ENCODE measurements around the gene IL17REL. TPM values are rescaled to one million over a fixed set of nuclear protein-coding genes. Genes with fewer than 3 reads are reported as not detected.
A peak's percentile ranks its signal among the peaks of the same experiment; 100 is the strongest.
"Not testable (repeated sequence)": the region's sequence is repeated elsewhere in the genome, so short reads cannot be mapped to it uniquely, and the experiment has no call there.

Gene IL17REL
- total RNA-seq, 1 experiment from 2014 or later, result not detected

- Histone ChIP-seq H3K36me3 (no peaks in the 10 kb centered on the region), H3K27ac (no peak overlapping the region; the same call in 1 of the 2 replicates), H3K4me1 (peaks cover 81% of the 10 kb centered on the region), H3K27me3 (no peaks in the 10 kb centered on the region), H3K4me3 (no peak overlapping the region), H3K9me3 (replicated peaks) (no peaks in the 10 kb centered on the region)
- DNase-seq, result no peak
Observed at GRCh38 chr22:49951678-49951985, 60.9 kb downstream of the IL17REL start.

DNA sequence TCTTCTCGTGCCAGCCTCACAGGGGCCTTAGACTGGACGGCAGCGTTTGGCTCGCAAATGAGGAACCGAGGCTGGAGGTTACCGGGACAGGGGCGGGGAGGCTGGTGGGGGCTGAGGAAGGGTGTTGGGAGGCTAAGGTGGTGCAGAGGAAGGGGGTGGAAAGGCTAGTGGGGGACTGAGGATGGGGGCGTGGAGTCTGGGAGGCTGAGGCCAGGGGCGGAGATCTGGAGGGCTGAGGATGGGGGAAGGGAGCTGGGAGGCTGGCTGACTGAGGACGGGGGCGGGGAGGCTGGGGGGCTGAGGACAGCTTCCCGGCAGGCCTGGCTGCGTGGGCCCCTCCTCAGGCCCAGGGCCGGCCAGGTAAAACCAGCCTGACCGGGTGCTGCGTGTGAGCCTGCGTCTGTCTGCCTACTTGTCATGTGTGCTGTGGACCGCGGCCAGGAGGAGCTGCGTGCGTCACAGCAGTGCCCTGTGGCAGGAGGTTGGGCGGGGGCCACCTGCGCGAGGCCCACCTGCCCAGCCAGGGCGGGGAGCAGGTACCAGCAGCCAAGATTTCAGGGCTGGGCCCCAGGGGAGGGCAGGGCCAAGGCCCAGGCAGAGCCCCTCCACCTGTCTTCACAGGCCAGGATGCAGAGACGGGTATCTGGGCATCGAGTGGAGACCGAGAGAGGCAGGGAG, 61.4 kb downstream of the IL17REL start:
- no peak for DNase-seq
- Histone ChIP-seq H3K4me3 (no peak overlapping the region), H3K27ac (no peak overlapping the region), H3K27me3 (no peaks in the 10 kb centered on the region), H3K4me1 (peaks cover 83% of the 10 kb centered on the region), H3K9me3 (replicated peaks) (no peaks in the 10 kb centered on the region), H3K36me3 (no peaks in the 10 kb centered on the region)

DNA sequence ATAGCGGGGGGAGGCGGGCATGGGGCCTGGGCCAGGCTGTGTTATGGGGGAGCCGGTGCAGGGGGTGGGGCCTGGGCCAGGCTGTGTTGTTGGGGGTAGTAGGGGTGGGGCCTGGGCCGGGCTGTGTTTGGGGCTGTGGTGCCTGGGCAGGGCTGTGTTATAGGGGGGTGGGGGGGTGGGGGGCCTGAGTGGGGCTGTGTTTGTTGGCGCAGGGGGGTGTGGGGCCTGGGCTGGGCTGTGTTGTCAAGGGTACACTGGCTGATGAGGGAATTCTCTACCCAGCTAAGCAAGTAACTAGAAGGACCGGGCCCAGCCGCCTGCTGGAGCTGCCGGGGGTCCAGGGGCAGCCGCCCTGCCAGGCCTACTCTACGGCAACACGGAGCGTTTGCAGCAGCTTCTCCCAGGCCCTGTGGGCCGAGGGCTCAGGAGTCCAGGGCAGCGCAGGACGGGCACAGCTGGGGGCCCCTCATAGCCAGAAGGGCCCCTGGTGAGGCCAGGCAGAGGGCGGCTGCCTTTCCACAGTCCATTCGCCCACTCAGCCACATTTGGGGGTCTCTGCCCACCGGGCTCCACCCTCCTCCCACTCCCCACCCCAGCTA, 62.1 kb downstream of the IL17REL start:
- no peak overlapping the region for H3K27ac ChIP-seq
- H3K4me3 ChIP-seq, result no peak overlapping the region
- no peaks in the 10 kb centered on the region for H3K9me3 ChIP-seq (replicated peaks)
- H3K4me1 ChIP-seq, result peaks cover 82% of the 10 kb centered on the region
- H3K36me3 ChIP-seq, result no peaks in the 10 kb centered on the region
- no peak for DNase-seq
- H3K27me3 ChIP-seq, result no peaks in the 10 kb centered on the region

DNA sequence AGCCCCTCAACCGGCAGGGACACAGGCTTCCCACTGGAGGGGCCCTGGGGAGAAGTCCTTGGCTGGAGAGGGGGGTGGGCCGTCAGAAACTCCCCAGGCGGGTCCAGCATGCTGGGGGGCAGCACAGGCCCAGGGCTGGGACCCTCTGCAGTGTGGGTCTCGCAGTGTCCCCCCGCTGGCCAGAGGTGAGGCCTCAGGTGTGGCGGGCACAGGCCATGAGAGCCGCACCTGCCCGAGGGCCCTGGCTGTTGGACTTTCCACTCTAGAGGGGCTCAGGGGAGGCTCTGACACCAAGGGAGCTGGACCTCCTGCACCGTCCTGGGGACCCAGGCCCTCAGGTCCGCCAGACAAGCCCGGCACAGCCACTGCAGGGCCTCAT, 62.7 kb downstream of the IL17REL start:
- Histone ChIP-seq H3K4me3 (peak overlapping the region; percentile 12), H3K4me1 (peaks cover 76% of the 10 kb centered on the region), H3K36me3 (no peaks in the 10 kb centered on the region), H3K9me3 (replicated peaks) (no peaks in the 10 kb centered on the region), H3K27me3 (no peaks in the 10 kb centered on the region), H3K27ac (peak overlapping the region; percentile 57)
- no peak for DNase-seq

- H3K27ac ChIP-seq, result peak overlapping the region; percentile 57
- no peaks in the 10 kb centered on the region for H3K36me3 ChIP-seq
- H3K4me1 ChIP-seq, result peaks cover 69% of the 10 kb centered on the region
- DNase-seq, result peak; percentile 75 to 81
- H3K9me3 ChIP-seq (replicated peaks), result no peaks in the 10 kb centered on the region
- peak overlapping the region; percentile 12 for H3K4me3 ChIP-seq
- no peaks in the 10 kb centered on the region for H3K27me3 ChIP-seq
Observed at GRCh38 chr22:49948958-49949913, 63.3 kb downstream of the IL17REL start.

DNA sequence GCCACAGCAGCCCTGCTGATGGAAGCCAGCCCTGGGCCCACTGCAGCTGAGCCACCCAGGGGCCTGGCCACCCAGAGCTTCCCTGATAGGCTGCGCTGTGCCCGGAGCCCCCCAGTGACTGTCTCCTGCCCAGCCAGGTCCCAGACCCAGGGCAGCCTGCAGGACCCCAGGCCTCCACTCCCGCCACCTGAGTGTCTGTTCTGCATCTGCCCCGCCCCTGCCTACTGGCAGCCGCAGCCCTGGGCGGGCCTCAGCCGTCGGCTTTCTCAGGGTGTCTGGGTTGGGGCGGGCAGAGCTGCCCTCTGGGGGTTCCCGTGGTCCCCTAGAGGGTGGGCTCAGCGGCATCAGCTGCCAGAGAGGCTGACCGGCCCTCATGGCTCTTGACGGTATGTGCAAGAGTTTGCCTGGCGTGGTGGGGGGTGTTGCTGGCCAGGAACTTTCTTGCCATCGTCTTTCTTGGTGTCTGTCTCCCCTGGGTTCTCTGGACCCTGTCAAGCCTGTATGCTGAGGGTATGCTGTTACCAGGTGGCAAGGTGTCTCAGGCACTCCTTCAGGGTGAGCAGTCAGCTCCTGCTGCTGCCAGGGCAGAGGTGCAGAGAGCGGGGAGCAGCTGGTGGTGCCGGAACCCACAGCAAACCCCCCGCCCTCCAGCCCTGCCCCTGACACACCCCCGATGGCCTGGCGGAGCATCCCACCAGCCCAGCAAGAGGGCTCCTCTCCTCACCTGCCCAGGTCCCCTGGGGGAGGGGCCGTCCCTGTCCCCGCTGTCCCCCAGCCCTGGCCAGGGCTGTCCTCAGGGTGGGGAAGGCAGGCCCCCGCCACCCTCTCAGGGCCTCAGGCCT, 64.2 kb downstream of the IL17REL start:
- H3K27ac ChIP-seq, result peak overlapping the region; percentile 57
- H3K4me1 ChIP-seq, result peaks cover 62% of the 10 kb centered on the region
- no peaks in the 10 kb centered on the region for H3K27me3 ChIP-seq
- no peak overlapping the region for H3K4me3 ChIP-seq
- no peaks in the 10 kb centered on the region for H3K9me3 ChIP-seq (replicated peaks)
- DNase-seq, result no peak
- H3K36me3 ChIP-seq, result no peaks in the 10 kb centered on the region

GRCh38 chr22:49947296-49947622, 65.3 kb downstream of the IL17REL start:
- H3K4me1 ChIP-seq, result peaks cover 55% of the 10 kb centered on the region
- no peak overlapping the region for H3K4me3 ChIP-seq
- H3K36me3 ChIP-seq, result no peaks in the 10 kb centered on the region
- no peaks in the 10 kb centered on the region; the same call in 1 of the 2 replicates for H3K9me3 ChIP-seq (replicated peaks)
- H3K27ac ChIP-seq, result peak overlapping the region; percentile 55
- no peaks in the 10 kb centered on the region for H3K27me3 ChIP-seq
- DNase-seq, result no peak

GRCh38 chr22:49946612-49947295, 65.8 kb downstream of the IL17REL start:
- Histone ChIP-seq H3K4me1 (peaks cover 50% of the 10 kb centered on the region), H3K36me3 (no peaks in the 10 kb centered on the region), H3K4me3 (peak overlapping the region; percentile 7; the same call in 1 of the 2 replicates), H3K27ac (peak overlapping the region; percentile 55), H3K9me3 (replicated peaks) (no peaks in the 10 kb centered on the region; the same call in 1 of the 2 replicates), H3K27me3 (no peaks in the 10 kb centered on the region)
- DNase-seq, result peak; percentile 87

DNA sequence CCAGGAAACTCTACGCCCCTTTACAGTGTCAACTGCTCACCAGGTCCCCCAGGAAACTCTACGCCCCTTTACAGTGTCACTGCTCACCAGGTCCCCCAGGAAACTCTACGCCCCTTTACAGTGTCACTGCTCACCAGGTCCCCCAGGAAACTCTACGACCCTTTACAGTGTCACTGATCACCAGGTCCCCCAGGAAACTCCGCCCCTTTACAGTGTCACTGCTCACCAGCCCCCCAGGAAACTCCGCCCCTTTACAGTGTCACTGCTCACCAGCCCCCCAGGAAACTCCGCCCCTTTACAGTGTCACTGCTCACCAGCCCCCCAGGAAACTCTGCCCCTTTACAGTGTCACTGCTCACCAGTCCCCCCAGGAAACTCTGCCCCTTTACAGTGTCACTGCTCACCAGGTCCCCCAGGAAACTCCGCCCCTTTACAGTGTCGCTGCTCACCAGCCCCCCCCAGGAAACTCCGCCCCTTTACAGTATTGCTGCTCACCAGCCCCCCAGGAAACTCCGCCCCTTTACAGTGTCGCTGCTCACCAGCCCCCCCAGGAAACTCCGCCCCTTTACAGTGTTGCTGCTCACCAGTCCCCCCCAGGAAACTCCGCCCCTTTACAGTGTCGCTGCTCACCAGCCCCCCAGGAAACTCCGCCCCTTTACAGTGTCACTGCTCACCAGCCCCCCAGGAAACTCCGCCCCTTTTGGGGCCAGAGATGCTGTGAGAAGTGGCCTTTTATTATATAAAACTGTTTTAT, 67.3 kb downstream of the IL17REL start:
- peak; percentile 74 to 84 for DNase-seq
- H3K9me3 ChIP-seq (replicated peaks); H3K36me3 ChIP-seq; H3K27ac ChIP-seq; H3K4me3 ChIP-seq; H3K27me3 ChIP-seq: not testable (repeated sequence)
- H3K4me1 ChIP-seq, result peaks cover 48% of the 10 kb centered on the region

Other genes with a start within 250 kb of the IL17REL start
- gene BRD1, start 184.9 kb downstream of the IL17REL start, total RNA-seq (2014; rRNA removed; shearing (Covaris generic)), result 41.0 and 44.7 TPM in 2 replicates
- gene ZBED4, start 158.9 kb downstream of the IL17REL start, total RNA-seq (2014; rRNA removed; shearing (Covaris generic)), result 48.7 and 53.2 TPM in 2 replicates
- gene ALG12, start 94.3 kb downstream of the IL17REL start, total RNA-seq (2014; rRNA removed; shearing (Covaris generic)), result 24.2 and 24.3 TPM in 2 replicates
- 37.6 and 39.7 TPM in 2 replicates for gene CRELD2, start 94.1 kb downstream of the IL17REL start, total RNA-seq (2014; rRNA removed; shearing (Covaris generic))
- gene PIM3, start 52.0 kb downstream of the IL17REL start, total RNA-seq (2014; rRNA removed; shearing (Covaris generic)), result 51.2 and 53.6 TPM in 2 replicates
- not detected in 2 replicates for gene TTLL8, start 45.5 kb upstream of the IL17REL start, total RNA-seq (2014; rRNA removed; shearing (Covaris generic))
- gene MLC1, start 72.7 kb upstream of the IL17REL start, total RNA-seq (2014; rRNA removed; shearing (Covaris generic)), result 0.04 and 0.18 TPM in 2 replicates
- gene MOV10L1, start 77.2 kb upstream of the IL17REL start, total RNA-seq (2014; rRNA removed; shearing (Covaris generic)), result not detected in 2 replicates
- not detected in 2 replicates for gene PANX2, start 158.0 kb upstream of the IL17REL start, total RNA-seq (2014; rRNA removed; shearing (Covaris generic))
- gene TRABD, start 173.1 kb upstream of the IL17REL start, total RNA-seq (2014; rRNA removed; shearing (Covaris generic)), result 38.7 and 39.1 TPM in 2 replicates
- 15.4 and 16.4 TPM in 2 replicates for gene SELENOO, start 188.2 kb upstream of the IL17REL start, total RNA-seq (2014; rRNA removed; shearing (Covaris generic))
- gene TUBGCP6, start 232.3 kb upstream of the IL17REL start, total RNA-seq (2014; rRNA removed; shearing (Covaris generic)), result 27.8 and 40.2 TPM in 2 replicates
- 11.2 and 21.4 TPM in 2 replicates for gene HDAC10, start 238.5 kb upstream of the IL17REL start, total RNA-seq (2014; rRNA removed; shearing (Covaris generic))
- 52.0 and 54.0 TPM in 2 replicates for gene MAPK12, start 248.9 kb upstream of the IL17REL start, total RNA-seq (2014; rRNA removed; shearing (Covaris generic))

All from SJCRH30 (cell line).